H1 (cell line): ENCODE data around the gene CACNA1C. TPM values are rescaled to one million over a fixed set of nuclear protein-coding genes. Genes with fewer than 3 reads are reported as not detected.
A peak's percentile ranks its signal among the peaks of the same experiment; 100 is the strongest.

Experiments
- CTCF ChIA-PET: fragments of 300-600 bp; sonication (Branson Sonifier 250); formaldehyde crosslinking; loops from one replicate; lab custom pipeline; 2021; ENCODE audit not compliant: partially characterized antibody; lab: Charles Lee
- POLR2A ChIA-PET: fragments of 300-600 bp; sonication (Branson Sonifier 250); formaldehyde crosslinking; loops from one replicate; lab custom pipeline; 2021; ENCODE audit warnings: inconsistent platforms; ENCODE audit not compliant: partially characterized antibody; lab: Charles Lee
- DNase-seq, 2 experiments: peaks; one replicate each; pipeline versions ENCODE4 v3.0.0 to v3.0.0-alpha.2; 2010 to 2022; ENCODE audit warnings: low spot score in 2 of 2, low read depth in 1 of 2, mixed read lengths in 1 of 2
- FAIRE-seq: peaks from 2 replicates; lab custom pipeline; 2011; peaks lifted over from hg19 to GRCh38; lab: Jason Lieb, UNC
- H2AFZ ChIP-seq: 2 replicates; pipeline ENCODE4 v1.8.1; 2012; ENCODE audit warnings: low read length, inconsistent platforms
- H2AK5ac ChIP-seq: 2 replicates; pipeline ENCODE4 v1.6.1; 2013; ENCODE audit warnings: low read depth, low read length
- H2BK120ac ChIP-seq: replicated peaks from 2 replicates; pipeline ENCODE3; 2013; ENCODE audit warnings: low read depth, low read length, inconsistent platforms
- H2BK12ac ChIP-seq: 2 replicates; pipeline ENCODE4 v1.6.1; 2013; ENCODE audit warnings: low read depth, low read length
- H2BK15ac ChIP-seq: 2 replicates; pipeline ENCODE4 v1.6.1; 2013; ENCODE audit warnings: low read length
- H2BK20ac ChIP-seq: 2 replicates; pipeline ENCODE4 v1.6.1; 2013; ENCODE audit warnings: low read length
- H2BK5ac ChIP-seq: 2 replicates; pipeline ENCODE4 v1.6.1; 2013; ENCODE audit warnings: low read depth, low read length
- H3K14ac ChIP-seq: 2 replicates; pipeline ENCODE4 v1.6.1; 2013; ENCODE audit warnings: inconsistent platforms; ENCODE audit not compliant: insufficient read length
- H3K18ac ChIP-seq: 2 replicates; pipeline ENCODE4 v1.6.1; 2013; ENCODE audit warnings: low read length; ENCODE audit errors: extremely low read depth
- H3K23ac ChIP-seq: 2 replicates; pipeline ENCODE4 v1.6.1; 2013; ENCODE audit warnings: inconsistent platforms; ENCODE audit not compliant: insufficient read length
- H3K23me2 ChIP-seq: 2 replicates; pipeline ENCODE4 v1.6.1; 2013; ENCODE audit warnings: low read depth, low read length
- H3K27ac ChIP-seq: 2 replicates; pipeline ENCODE4 v1.6.1; 2011; ENCODE audit warnings: low read depth, low read length, inconsistent platforms
- H3K27me3 ChIP-seq, 4 experiments: replicated peaks in 1 of 4; 1 replicate in 1 of 4; 2 replicates in 3 of 4; pipeline versions ENCODE4 v1.6.1 to v1.8.1; 2011 to 2013; ENCODE audit warnings: low read length in 3 of 4, mild to moderate bottlenecking in 3 of 4, inconsistent platforms in 2 of 4, mixed read lengths in 2 of 4, moderate library complexity in 1 of 4; ENCODE audit not compliant: control insufficient read depth in 3 of 4, insufficient read depth in 3 of 4; ENCODE audit errors: extremely low read depth in 1 of 4
- H3K36me3 ChIP-seq, 4 experiments: 2 replicates each; pipeline versions ENCODE4 v1.6.1 to v1.8.1; 2011 to 2013; ENCODE audit warnings: mild to moderate bottlenecking in 4 of 4, low read length in 3 of 4, moderate library complexity in 2 of 4, control low read depth in 1 of 4, inconsistent platforms in 1 of 4; ENCODE audit not compliant: insufficient read depth in 4 of 4, control insufficient read depth in 2 of 4
- H3K4ac ChIP-seq: replicated peaks from 2 replicates; pipeline ENCODE3; 2013; ENCODE audit warnings: low read length, low read depth, mixed read lengths, inconsistent platforms; ENCODE audit not compliant: insufficient read length
- H3K4me1 ChIP-seq, 4 experiments: replicated peaks in 1 of 4; 1 replicate in 1 of 4; 2 replicates in 3 of 4; pipeline versions ENCODE4 v1.6.1 to v1.8.1; 2011 to 2013; ENCODE audit warnings: low read length in 3 of 4, inconsistent platforms in 2 of 4, mixed read lengths in 1 of 4; ENCODE audit not compliant: insufficient read depth in 4 of 4, control insufficient read depth in 3 of 4
- H3K4me2 ChIP-seq, 2 experiments: 2 replicates each; pipeline versions ENCODE4 v1.6.1 to v1.8.1; 2011 to 2013; ENCODE audit warnings: low read depth in 2 of 2, low read length in 2 of 2, control low read depth in 1 of 2, inconsistent platforms in 1 of 2, mild to moderate bottlenecking in 1 of 2; ENCODE audit not compliant: insufficient read depth in 1 of 2
- H3K4me3 ChIP-seq, 4 experiments: fragments of 200-600, 300-600 bp in 1 of 4; sonication (generic), shearing (Covaris generic), sonication (Bioruptor Twin) in 1 of 4; 2 replicates each; pipeline versions ENCODE4 v1.5.1 to v1.8.1; 2011 to 2016; ENCODE audit warnings: low read length in 4 of 4, low read depth in 3 of 4, control low read depth in 2 of 4, inconsistent platforms in 2 of 4, mild to moderate bottlenecking in 2 of 4, mixed read lengths in 1 of 4, moderate library complexity in 1 of 4; ENCODE audit not compliant: insufficient read depth in 2 of 4; ENCODE audit errors: extremely low read depth in 1 of 4
- H3K56ac ChIP-seq: replicated peaks from 2 replicates; pipeline ENCODE3; 2013; ENCODE audit warnings: low read depth, mild to moderate bottlenecking, mixed read lengths, low read length, inconsistent platforms; ENCODE audit not compliant: insufficient read length
- H3K79me1 ChIP-seq: 2 replicates; pipeline ENCODE4 v1.6.1; 2013; ENCODE audit warnings: low read depth, low read length, control low read depth
- H3K79me2 ChIP-seq, 2 experiments: 2 replicates each; pipeline versions ENCODE4 v1.6.1 to v1.8.1; 2012 to 2013; ENCODE audit warnings: low read length in 2 of 2, mild to moderate bottlenecking in 2 of 2, inconsistent platforms in 1 of 2; ENCODE audit not compliant: insufficient read depth in 2 of 2, control insufficient read depth in 1 of 2
- H3K9ac ChIP-seq, 4 experiments: replicated peaks in 1 of 4; 1 replicate in 1 of 4; 2 replicates in 3 of 4; pipeline versions ENCODE4 v1.6.1 to v1.8.1; 2011 to 2013; ENCODE audit warnings: low read depth in 3 of 4, low read length in 3 of 4, control low read depth in 2 of 4, mild to moderate bottlenecking in 2 of 4, moderate library complexity in 2 of 4, inconsistent platforms in 1 of 4; ENCODE audit errors: extremely low read depth in 1 of 4
- H3K9me3 ChIP-seq, 2 experiments: 2 replicates each; pipeline versions ENCODE4 v1.6.1 to v1.8.1; 2012 to 2013; ENCODE audit warnings: mild to moderate bottlenecking in 2 of 2, moderate library complexity in 2 of 2, control low read depth in 1 of 2, inconsistent platforms in 1 of 2, low read depth in 1 of 2, low read length in 1 of 2, mixed read lengths in 1 of 2; ENCODE audit not compliant: insufficient read depth in 2 of 2
- H4K20me1 ChIP-seq, 2 experiments: replicated peaks in 1 of 2; 2 replicates each; pipeline versions ENCODE3 to v1.8.1; 2011 to 2013; ENCODE audit warnings: inconsistent platforms in 2 of 2, low read length in 2 of 2, mild to moderate bottlenecking in 1 of 2; ENCODE audit not compliant: insufficient read depth in 2 of 2, control insufficient read depth in 1 of 2
- H4K5ac ChIP-seq: 2 replicates; pipeline ENCODE4 v1.6.1; 2013; ENCODE audit warnings: low read length, low read depth, mixed read lengths, inconsistent platforms; ENCODE audit not compliant: insufficient read length
- H4K8ac ChIP-seq: 2 replicates; pipeline ENCODE4 v1.8.0; 2013; ENCODE audit warnings: mild to moderate bottlenecking, moderate library complexity, low read length, inconsistent platforms; ENCODE audit not compliant: insufficient read depth; ENCODE audit errors: extremely low read depth
- H4K91ac ChIP-seq: replicated peaks from 2 replicates; pipeline ENCODE3; 2013; ENCODE audit warnings: low read length, mixed read lengths, inconsistent platforms; ENCODE audit not compliant: insufficient read length
- CEBPB ChIP-seq: IDR thresholded peaks from 2 replicates; pipeline ENCODE4 v1.6.1; 2012; ENCODE audit warnings: low read depth, low read length
- POLR2A ChIP-seq, 2 experiments: IDR thresholded peaks; 1 replicate in 1 of 2; 2 replicates in 1 of 2; pipeline ENCODE4 v1.6.1; 2011; ENCODE audit warnings: low read depth in 2 of 2, low read length in 2 of 2, mild to moderate bottlenecking in 2 of 2; ENCODE audit errors: control extremely low read depth in 1 of 2
- RAD21 ChIP-seq, 2 experiments: IDR thresholded peaks in 1 of 2; conservative IDR thresholded peaks in 1 of 2; 2 replicates each; pipeline ENCODE4 v1.6.1; 2011; ENCODE audit warnings: low read depth in 2 of 2, low read length in 2 of 2, improper control_type of control experiment in 1 of 2, inconsistent platforms in 1 of 2, mild to moderate bottlenecking in 1 of 2, moderate library complexity in 1 of 2
- WGBS, 2 experiments: shearing (Covaris generic) in 1 of 2; methylation state at CpG; one replicate each; pipeline versions ENCODE4 v1.1.6 to v1.1.7; 2013 to 2015; ENCODE audit warnings: low lambda C conversion rate in 2 of 2, mixed read lengths in 2 of 2, inconsistent platforms in 1 of 2, low coverage in 1 of 2, missing lambda C conversion rate in 1 of 2; ENCODE audit not compliant: insufficient replicate concordance in 2 of 2, insufficient coverage in 1 of 2, insufficient read length in 1 of 2; ENCODE audit errors: extremely low coverage in 1 of 2, missing lambda C conversion rate in 1 of 2; 5-methylcytosine and 5-hydroxymethylcytosine counted together
- polyA plus RNA-seq, 7 experiments: library from polyadenylated mRNA; depleted of rRNA in 3 of 7; stranded (reverse) in 5 of 7; unstranded in 2 of 7; fragments of >200 nt in 5 of 7; fragments of 200-250 nt in 2 of 7; gene quantifications; 1 replicate in 5 of 7; 2 replicates in 1 of 7; 4 replicates in 1 of 7; pipeline versions ENCODE4 v1.2.1 to v1.2.3, GENCODE V29; 2011 to 2013; ENCODE audit warnings: missing spikeins in 2 of 7, mixed read lengths in 2 of 7
- total RNA-seq: library from RNA; stranded (reverse); fragmentation: NEBNext Ultra II Directional; extraction: Animal tissue kit (Norgen Biotek cat#: 25700); gene quantifications from 2 replicates; pipeline ENCODE4 v1.2.1, GENCODE V29; 2021
- TF ChIP-seq, protein P1 (sequence below): IDR thresholded peaks from 2 replicates; pipeline ENCODE4 v1.6.1; 2012; ENCODE audit warnings: inconsistent platforms
- TF ChIP-seq, protein P2 (sequence below), 3 experiments: IDR thresholded peaks; 1 replicate in 2 of 3; 2 replicates in 1 of 3; pipeline versions ENCODE4 v1.5.1 to v1.6.1; 2011; ENCODE audit warnings: low read length in 3 of 3, mild to moderate bottlenecking in 3 of 3, inconsistent platforms in 2 of 3, low read depth in 1 of 3, moderate library complexity in 1 of 3; ENCODE audit not compliant: insufficient read depth in 1 of 3; ENCODE audit errors: control extremely low read depth in 1 of 3

CACNA1C gene
- total and polyA plus RNA-seq, 2 of the 8 experiments (the other 6 are each of a cell fraction or from before 2014, with no cell fraction given), result 1.3 TPM

DNA sequence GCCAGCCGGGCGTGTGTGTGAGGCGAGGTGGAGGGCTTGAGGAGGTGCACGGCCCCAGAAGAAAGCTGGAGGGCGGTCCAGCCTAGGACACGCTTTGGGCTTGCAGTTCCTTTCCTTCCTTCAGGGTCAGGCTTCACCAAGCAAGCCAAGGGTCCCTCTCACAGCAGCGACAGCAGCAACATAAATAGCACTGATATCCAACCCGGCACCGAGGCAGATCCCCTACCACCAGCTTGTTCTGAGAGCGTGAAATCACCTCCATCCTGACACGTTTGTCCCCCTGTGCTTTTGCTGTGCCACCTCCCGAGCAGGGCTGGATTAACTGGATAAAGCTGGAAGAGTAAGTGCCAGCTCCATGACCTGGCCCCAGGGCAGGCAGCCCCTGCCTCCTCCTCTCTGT is 251.4 kb downstream of the CACNA1C start:
- Histone ChIP-seq H4K91ac (peak overlapping the region; percentile 34), H2BK5ac (no peak overlapping the region), H4K5ac (no peak overlapping the region), H3K4me1 (peaks cover 9 to 20% (median 15%) of the 10 kb centered on the region in 4 experiments), H2BK20ac (0 out of 2 replicates have a peak overlapping the region, but pooled peaks have one; percentile 34), H3K9ac (no peak overlapping the region), H3K23ac (no peak overlapping the region), H3K79me2 (no peaks in the 10 kb centered on the region), H3K4me2 (no peak overlapping the region), H4K20me1 (no peaks in the 10 kb centered on the region), H3K23me2 (no peaks in the 10 kb centered on the region; the same call in 1 of the 2 replicates), H3K56ac (no peak overlapping the region), H3K36me3 (no peaks in the 10 kb centered on the region), H3K79me1 (no peaks in the 10 kb centered on the region), H2AK5ac (no peak overlapping the region), H3K14ac (no peak overlapping the region), H3K27ac (no peak overlapping the region), H4K8ac (no peak overlapping the region), H2AFZ (no peak overlapping the region), H3K9me3 (peaks cover 0 to 4% of the 10 kb centered on the region in 2 experiments; a peak in 1 of 4 replicates), H2BK12ac (peak overlapping the region; percentile 43; the same call in 1 of the 2 replicates), H2BK120ac (no peak overlapping the region), H3K4me3 (no peak overlapping the region), H3K4ac (no peak overlapping the region), H3K27me3 (no peaks in the 10 kb centered on the region)
- FAIRE-seq, result no peak
- POLR2A ChIA-PET, result no interaction called here
- CTCF ChIA-PET, result interaction anchor here (0.6 to 5.9 kb wide), 12 partner anchors 13 to 316 kb away, joined by 3 to 74 read pairs (median 4); no protein-coding TSS in a partner anchor
- WGBS, 2 experiments, result 93% methylated on average over 12 of the region's 12 CpGs; no CpG with 5 or more reads in 1 of the 2 experiments
- TF ChIP-seq, protein P1, sequence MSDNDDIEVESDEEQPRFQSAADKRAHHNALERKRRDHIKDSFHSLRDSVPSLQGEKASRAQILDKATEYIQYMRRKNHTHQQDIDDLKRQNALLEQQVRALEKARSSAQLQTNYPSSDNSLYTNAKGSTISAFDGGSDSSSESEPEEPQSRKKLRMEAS, result no peak
- no peak for TF ChIP-seq CEBPB
- peak; percentile 16 to 38; a peak in 1 of 4 replicates for TF ChIP-seq RAD21 (IDR thresholded peaks at IDR 0.05 in 1 of 2, conservative IDR thresholded peaks at IDR 0.05 in 1 of 2; ENCODE audit: low read depth in 2 of 2, low read length in 2 of 2)
- TF ChIP-seq, protein P2, sequence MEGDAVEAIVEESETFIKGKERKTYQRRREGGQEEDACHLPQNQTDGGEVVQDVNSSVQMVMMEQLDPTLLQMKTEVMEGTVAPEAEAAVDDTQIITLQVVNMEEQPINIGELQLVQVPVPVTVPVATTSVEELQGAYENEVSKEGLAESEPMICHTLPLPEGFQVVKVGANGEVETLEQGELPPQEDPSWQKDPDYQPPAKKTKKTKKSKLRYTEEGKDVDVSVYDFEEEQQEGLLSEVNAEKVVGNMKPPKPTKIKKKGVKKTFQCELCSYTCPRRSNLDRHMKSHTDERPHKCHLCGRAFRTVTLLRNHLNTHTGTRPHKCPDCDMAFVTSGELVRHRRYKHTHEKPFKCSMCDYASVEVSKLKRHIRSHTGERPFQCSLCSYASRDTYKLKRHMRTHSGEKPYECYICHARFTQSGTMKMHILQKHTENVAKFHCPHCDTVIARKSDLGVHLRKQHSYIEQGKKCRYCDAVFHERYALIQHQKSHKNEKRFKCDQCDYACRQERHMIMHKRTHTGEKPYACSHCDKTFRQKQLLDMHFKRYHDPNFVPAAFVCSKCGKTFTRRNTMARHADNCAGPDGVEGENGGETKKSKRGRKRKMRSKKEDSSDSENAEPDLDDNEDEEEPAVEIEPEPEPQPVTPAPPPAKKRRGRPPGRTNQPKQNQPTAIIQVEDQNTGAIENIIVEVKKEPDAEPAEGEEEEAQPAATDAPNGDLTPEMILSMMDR (IDR thresholded peaks at IDR 0.05; ENCODE audit: control extremely low read depth in 1 of 3, insufficient read depth in 1 of 3, low read depth in 1 of 3, low read length in 3 of 3), result peak in 1 of 3 experiments; percentile 22; a peak in 1 of 4 replicates
- TF ChIP-seq POLR2A (IDR thresholded peaks at IDR 0.05; ENCODE audit: control extremely low read depth in 1 of 2, low read depth in 2 of 2, low read length in 2 of 2), result no peak
- TF ChIP-seq, all 59 proteins: peak for 2
- DNase-seq, result no peak
- 0 out of 2 replicates have a peak overlapping the region, but pooled peaks have one; percentile 21 for H3K18ac ChIP-seq
- H2BK15ac ChIP-seq, result no peak overlapping the region
